Measurements from ENCODE around the gene IL34. TPM values are rescaled to one million over a fixed set of nuclear protein-coding genes. Genes with fewer than 3 reads are reported as not detected.

IL34 gene
- total RNA-seq, 3 donors from 2014 or later (not counting 1 experiment from before 2014, with no cell fraction given) = 0.48 to 0.54 TPM; not detected in 1

DNA sequence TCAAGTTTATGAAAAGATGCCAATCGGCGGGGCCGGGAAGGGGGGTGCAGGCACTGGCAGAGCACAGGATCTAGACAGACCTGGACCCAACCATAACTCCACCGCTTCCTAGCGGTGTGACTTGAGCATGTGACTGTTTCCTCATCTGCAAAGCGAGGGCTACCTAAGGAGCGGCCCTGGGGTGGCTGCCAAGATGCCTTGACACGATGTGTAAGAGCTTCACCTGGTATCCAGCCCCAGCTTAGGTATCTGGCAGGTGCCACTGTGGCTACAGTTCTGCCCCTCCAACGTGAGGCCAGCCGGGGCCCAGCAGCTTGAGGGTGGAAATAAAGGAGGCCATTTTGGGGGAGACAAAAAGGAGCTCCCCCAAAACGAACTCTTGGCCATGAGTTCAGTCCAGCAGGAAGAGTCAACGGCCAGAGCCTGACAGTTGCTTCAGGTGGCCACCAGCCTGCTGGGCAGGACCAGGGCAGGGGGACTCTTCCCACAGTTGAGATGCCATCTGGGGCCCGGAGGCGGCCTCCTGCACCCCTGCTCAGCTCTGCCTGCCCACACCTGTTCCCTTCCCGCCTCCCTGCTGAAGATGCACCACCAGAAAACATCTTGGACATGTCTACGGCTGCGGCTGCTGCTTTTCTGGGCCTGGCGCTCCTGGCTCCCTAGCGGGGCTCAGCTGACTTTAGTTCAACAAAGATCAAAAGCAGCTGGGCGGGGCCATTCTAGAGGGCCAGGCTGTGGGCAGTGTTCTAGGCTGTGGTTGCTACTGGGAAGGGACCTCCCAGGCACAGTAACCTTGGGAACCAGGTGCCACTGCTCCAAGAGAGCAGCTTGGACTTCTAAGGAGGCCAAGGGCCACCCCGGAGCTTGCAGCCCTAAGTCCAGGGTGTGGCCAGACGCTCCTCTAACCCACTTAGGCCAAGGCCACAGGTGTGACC lies 42.9 kb downstream of the IL34 start:
- Mint-ChIP-seq H3K4me1 (peaks cover 0 to 9% of the 10 kb centered on the region in 2 donors), H3K27ac (no peak overlapping the region), H3K36me3 (no peaks in the 10 kb centered on the region), H3K4me3 (no peak overlapping the region), H3K9me3 (no peaks in the 10 kb centered on the region), H3K27me3 (ENCODE audit: low read depth in 2 of 2) (peaks cover 0 to 2% of the 10 kb centered on the region in 2 donors)
- peaks cover 8% of the 10 kb centered on the region for H3K27me3 ChIP-seq (ENCODE audit: control insufficient read depth, insufficient read depth, low read length)
- no peaks in the 10 kb centered on the region for H3K36me3 ChIP-seq (ENCODE audit: control insufficient read depth, insufficient read depth, low read length)
- H3K4me1 ChIP-seq (ENCODE audit: control insufficient read depth, insufficient read depth, low read length) = peaks cover 7% of the 10 kb centered on the region
- WGBS (ENCODE audit: insufficient coverage) = 87% methylated on average over 22 of the region's 22 CpGs
- TF ChIP-seq, protein P1, sequence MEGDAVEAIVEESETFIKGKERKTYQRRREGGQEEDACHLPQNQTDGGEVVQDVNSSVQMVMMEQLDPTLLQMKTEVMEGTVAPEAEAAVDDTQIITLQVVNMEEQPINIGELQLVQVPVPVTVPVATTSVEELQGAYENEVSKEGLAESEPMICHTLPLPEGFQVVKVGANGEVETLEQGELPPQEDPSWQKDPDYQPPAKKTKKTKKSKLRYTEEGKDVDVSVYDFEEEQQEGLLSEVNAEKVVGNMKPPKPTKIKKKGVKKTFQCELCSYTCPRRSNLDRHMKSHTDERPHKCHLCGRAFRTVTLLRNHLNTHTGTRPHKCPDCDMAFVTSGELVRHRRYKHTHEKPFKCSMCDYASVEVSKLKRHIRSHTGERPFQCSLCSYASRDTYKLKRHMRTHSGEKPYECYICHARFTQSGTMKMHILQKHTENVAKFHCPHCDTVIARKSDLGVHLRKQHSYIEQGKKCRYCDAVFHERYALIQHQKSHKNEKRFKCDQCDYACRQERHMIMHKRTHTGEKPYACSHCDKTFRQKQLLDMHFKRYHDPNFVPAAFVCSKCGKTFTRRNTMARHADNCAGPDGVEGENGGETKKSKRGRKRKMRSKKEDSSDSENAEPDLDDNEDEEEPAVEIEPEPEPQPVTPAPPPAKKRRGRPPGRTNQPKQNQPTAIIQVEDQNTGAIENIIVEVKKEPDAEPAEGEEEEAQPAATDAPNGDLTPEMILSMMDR (IDR thresholded peaks at IDR 0.05) = no peak
- H3K27ac ChIP-seq (ENCODE audit: low read length) = no peak overlapping the region
- no peak for DNase-seq
- intact Hi-C loops (cut with micrococcal nuclease) = no loop called here
- H3K9me3 ChIP-seq (ENCODE audit: control insufficient read depth, insufficient read depth, low read length) = no peaks in the 10 kb centered on the region
- no peak for ATAC-seq
- H3K4me3 ChIP-seq (ENCODE audit: low read length) = no peak overlapping the region

DNA sequence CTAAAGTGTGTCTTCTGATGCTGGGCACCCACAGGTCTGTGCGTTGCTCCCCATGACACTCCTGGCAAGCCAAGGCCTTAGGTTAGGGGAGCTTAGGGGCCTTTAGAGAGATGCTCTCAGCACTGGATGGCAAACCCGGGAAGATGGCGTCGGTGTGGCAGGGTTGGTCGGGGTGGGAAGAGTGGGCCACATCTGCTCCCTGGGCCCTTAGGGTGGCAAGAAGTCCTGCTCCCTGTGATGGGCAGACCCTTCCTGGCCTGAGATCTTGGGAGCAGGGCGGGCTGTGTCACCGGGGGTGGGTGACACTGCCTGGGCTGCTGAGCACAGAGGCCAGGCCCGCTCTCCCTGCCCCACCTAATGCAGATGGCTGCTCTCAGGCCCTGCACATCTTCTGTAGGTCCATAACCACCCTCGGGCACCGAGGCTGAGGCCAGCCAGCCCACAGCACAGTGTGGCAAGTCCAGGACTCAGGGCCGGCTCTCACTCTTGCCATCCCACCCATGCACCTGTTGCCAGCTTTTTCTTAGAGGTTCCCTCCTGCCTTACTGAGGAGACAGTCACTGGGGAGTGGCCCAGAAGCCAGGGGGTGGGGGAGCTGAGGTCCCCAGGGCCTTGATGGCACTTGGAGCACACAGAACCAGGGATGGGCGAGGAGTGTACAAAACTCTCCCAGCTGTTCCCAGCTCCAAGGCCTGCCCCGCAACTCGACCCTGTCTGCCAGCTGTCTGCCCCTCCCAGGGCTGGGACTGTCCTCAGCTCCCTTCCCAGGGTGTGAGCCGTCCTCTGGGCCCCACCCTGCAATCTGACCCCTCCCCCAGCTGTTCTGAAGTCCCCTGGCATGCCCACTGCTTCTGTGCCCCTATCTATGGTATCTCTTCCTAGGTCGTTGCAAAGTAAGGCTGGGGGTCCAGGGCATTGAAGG lies 43.9 kb downstream of the IL34 start:
- no peaks in the 10 kb centered on the region for H3K9me3 Mint-ChIP-seq
- WGBS (ENCODE audit: insufficient coverage) = 94% methylated on average over 16 of the region's 16 CpGs
- Histone ChIP-seq H3K4me1 (ENCODE audit: control insufficient read depth, insufficient read depth, low read length) (peaks cover 3% of the 10 kb centered on the region), H3K9me3 (ENCODE audit: control insufficient read depth, insufficient read depth, low read length) (no peaks in the 10 kb centered on the region), H3K27me3 (ENCODE audit: control insufficient read depth, insufficient read depth, low read length) (peaks cover 1% of the 10 kb centered on the region), H3K4me3 (ENCODE audit: low read length) (no peak overlapping the region), H3K36me3 (ENCODE audit: control insufficient read depth, insufficient read depth, low read length) (no peaks in the 10 kb centered on the region), H3K27ac (ENCODE audit: low read length) (no peak overlapping the region)
- ATAC-seq = no peak
- no peaks in the 10 kb centered on the region for H3K36me3 Mint-ChIP-seq
- no peak for DNase-seq
- intact Hi-C loops (cut with micrococcal nuclease) = no loop called here
- H3K27me3 Mint-ChIP-seq (ENCODE audit: low read depth in 2 of 2) = peaks cover 0 to 2% of the 10 kb centered on the region in 2 donors
- no peak overlapping the region for H3K4me3 Mint-ChIP-seq
- no peak overlapping the region for H3K27ac Mint-ChIP-seq
- peaks cover 0 to 7% of the 10 kb centered on the region in 2 donors for H3K4me1 Mint-ChIP-seq
- TF ChIP-seq, protein P1 (IDR thresholded peaks at IDR 0.05) = no peak

DNA sequence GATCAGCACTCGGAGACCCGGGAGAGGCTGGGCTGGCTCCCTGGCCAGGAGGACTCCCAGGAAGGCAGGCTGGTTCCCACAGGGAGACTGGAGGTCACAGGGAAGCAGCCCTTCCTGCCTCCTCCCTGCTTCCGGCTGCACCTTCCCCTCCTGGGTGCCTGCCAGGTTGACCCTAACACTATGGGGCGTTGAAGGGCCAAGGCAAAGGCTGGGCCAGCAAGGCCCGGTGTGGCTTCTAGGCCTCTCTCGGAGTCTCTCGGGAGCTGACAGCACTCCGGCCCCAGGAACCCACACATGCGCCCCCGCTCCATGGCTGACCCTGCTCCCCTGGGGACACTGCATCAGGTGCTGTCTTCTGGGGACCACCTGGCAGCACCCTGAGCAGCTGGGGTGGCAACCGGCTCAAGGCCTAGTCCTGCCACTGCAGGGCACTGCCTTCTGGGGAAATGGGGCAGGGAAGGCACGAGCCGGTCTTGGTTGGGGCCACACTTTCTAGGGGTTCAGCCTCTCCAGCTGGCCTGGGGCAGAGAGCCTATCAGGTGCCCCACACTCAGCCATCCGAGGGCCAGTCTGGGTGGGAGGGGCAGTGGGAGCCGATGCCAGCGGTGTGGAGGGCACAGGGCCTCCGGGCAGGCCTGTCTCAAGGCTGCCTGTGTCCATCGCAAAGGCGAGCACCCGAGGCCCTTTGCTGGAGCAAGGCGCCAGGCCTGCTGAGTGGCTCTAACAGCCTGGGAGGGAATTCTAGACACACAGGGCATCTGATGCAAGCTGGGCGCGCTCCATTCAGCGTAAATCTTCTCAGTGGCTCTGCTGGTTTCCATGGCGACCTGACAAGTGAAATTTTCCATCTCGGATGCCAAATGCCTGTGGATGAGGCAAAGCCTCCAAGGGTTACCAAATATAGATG lies 45.1 kb downstream of the IL34 start:
- WGBS (ENCODE audit: insufficient coverage) = 98% methylated on average over 26 of the region's 26 CpGs
- intact Hi-C loops (cut with micrococcal nuclease) = no loop called here
- no peak overlapping the region for H3K27ac Mint-ChIP-seq
- ATAC-seq (no peak), DNase-seq (no peak)
- H3K4me3 Mint-ChIP-seq = no peak overlapping the region
- Histone ChIP-seq H3K4me1 (ENCODE audit: control insufficient read depth, insufficient read depth, low read length) (peaks cover 14% of the 10 kb centered on the region), H3K36me3 (ENCODE audit: control insufficient read depth, insufficient read depth, low read length) (no peaks in the 10 kb centered on the region), H3K27me3 (ENCODE audit: control insufficient read depth, insufficient read depth, low read length) (no peaks in the 10 kb centered on the region), H3K4me3 (ENCODE audit: low read length) (no peak overlapping the region), H3K9me3 (ENCODE audit: control insufficient read depth, insufficient read depth, low read length) (no peaks in the 10 kb centered on the region), H3K27ac (ENCODE audit: low read length) (no peak overlapping the region)
- H3K27me3 Mint-ChIP-seq (ENCODE audit: low read depth in 2 of 2) = peaks cover 0 to 2% of the 10 kb centered on the region in 2 donors
- no peaks in the 10 kb centered on the region for H3K36me3 Mint-ChIP-seq
- TF ChIP-seq, protein P1 (IDR thresholded peaks at IDR 0.05) = no peak
- peaks cover 0 to 17% of the 10 kb centered on the region in 2 donors for H3K4me1 Mint-ChIP-seq
- no peaks in the 10 kb centered on the region for H3K9me3 Mint-ChIP-seq

All from natural killer cell (primary cell).